ENCODE data around the gene YWHAQ.
A peak's percentile ranks its signal among the peaks of the same experiment; 100 is the strongest.
"Not testable (repeated sequence)": the region's sequence is repeated elsewhere in the genome, so short reads cannot be mapped to it uniquely, and the experiment has no call there.

YWHAQ gene

DNA sequence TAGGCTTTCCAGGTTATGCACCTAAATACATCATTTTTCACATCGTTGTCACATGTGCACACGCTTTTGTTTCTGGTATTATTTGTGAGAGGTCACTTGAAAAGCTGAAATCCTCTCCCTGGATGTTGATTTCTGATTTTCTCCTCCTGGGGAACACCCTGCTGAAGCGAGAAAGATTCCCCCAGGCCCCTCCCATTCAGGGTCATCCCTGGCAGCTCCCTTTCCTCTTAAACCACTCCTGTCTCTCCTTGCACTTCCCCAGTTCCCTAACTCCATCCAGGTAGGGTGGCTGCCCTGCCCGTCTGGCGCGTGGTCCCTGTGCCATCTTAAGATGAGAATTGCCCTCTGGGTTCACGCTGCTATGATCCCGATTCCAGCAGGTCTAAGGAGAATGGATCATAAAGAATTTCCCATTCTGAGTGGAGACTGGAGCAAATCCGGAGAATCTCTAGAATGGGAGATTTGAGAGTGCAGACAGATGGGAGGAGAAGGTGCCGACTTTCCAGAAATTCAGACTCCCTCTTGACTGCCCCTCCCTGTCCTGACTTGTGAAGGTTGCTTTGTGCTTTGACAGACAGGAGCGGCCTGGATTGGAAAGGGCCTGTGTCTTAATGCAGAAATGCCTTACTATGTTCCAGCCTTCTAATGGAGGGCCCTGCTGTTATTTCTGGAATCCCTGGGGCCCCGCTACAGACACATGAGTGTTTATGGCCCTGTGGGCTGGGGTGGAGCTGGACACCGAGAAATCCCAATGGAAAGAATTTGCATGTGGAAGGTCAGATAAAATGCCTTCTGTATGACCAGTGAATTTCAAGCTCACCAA, 1.3 kb upstream of the YWHAQ start:
- DNase-seq = peak; percentile 45

DNA sequence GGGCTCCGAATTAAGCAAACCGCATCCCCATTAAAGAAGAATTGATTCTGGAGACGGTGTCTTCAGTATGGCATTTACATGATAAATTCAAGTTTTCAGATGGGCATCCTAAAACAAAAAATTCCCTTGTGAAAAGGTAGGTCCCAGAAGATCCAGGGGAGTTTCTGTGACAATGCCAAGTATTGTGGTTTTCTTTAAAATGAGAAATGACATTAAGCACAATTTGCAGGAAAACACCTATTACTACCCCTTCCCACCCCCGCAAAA, 689 bp upstream of the YWHAQ start:
- no peak for DNase-seq

DNA sequence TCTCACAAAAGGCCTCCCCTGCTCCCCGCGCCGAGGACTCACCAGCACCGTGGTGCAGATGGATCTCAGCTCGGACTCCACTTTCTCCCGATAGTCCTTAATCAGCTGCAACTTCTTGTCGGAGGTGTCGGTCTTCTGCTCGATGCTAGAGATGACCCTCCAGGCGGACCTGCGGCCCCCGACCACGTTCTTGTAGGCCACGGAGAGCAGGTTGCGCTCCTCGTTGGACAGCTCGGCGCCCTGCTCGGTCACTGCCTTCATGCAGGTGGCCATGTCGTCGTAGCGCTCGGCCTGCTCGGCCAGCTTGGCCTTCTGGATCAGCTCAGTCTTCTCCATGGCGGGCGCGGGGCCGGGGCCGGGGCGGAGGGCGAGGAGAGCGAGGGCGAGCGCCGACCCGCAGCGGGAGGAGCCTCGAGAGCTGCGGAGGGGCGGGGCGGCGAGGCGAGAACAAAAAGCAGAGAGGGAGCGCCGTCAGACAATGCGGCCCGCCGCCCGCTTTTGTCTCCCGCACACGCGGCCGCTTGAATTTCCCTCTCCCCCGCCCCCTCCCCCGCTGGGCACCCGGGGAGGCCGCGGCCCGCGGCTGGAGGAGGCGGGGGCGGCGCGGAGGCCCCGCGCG, 571 bp downstream of the YWHAQ start:
- DNase-seq = peak; percentile 76

DNA sequence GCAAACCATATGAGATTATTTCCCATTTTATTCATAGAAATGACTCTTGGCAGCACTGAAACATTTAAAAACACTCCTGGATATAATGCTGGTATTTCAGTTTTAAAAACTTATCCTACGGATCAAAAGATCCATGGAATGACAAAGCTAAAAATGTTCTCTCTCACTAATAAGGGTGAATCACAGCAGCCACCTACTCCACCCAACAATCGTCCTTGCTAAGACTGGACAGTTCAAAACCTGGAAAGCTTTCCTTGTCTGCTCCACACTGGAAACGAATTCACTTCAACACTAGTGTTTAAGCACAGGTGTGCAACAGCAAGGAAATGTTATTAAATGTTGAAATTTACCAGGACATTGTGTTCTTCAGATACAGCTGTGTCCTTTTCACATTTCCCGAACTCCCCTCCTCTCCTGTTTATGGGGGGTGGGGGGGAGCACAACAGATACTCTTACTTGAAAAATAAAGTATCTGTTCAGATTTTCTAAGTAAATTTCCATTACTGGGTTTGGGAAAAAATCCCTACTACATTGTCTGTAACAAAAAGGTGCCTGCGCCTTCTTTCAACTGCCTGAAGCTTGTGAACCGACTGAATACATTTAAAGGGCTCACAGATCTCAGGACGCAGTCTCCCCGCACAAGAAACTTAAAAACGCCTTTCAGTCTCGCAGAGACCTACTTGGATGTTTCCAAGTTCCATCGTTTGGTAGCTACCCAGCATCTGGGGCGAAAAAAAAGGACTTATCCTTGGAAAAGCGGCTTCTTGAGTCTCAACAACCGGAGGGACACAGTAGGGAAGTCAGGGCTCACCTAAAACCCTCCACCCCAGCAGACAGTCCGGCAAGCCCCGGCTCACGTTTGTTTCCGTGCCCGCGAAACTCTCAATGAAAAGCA, 1.3 kb downstream of the YWHAQ start:
- peak; percentile 63 for DNase-seq

DNA sequence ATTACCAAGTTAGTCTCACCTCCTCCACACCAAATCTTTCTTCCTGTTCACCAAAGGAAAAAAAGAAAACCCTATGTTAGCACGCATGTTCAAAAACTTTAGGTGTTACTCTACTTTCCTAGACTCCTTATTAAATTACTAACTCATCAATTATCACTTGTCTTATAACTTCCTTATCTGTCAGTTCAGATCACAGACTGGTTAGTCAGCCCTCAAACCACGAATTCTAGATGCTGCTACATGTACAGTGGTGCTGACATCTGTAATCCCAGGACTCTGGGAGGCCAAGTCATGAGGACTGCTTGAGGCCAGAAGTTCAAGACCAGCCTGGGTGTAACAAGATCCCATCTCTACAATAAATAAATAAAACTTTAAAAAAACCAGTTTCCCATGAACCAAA, 3.5 kb downstream of the YWHAQ start:
- DNase-seq = peak; percentile 43

DNA sequence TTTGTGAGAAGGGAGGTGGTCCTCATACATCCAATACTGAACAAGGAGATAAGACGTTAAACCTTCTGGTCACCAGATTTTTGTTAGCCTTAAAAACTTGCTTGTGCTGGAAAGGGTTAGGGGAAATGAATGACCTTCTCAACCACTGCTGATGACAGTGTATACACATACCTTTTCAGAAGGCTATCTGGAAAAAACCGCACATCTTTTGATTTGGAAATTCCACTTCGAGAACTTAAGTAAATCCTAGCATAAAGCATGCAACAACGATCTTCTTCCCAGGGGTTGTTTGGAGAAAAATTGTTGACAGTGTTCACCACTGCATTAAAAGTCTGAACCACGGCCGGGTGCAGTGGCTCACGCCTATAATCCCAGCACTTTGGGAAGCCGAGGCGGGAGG, 7.6 kb downstream of the YWHAQ start:
- DNase-seq = no peak

DNA sequence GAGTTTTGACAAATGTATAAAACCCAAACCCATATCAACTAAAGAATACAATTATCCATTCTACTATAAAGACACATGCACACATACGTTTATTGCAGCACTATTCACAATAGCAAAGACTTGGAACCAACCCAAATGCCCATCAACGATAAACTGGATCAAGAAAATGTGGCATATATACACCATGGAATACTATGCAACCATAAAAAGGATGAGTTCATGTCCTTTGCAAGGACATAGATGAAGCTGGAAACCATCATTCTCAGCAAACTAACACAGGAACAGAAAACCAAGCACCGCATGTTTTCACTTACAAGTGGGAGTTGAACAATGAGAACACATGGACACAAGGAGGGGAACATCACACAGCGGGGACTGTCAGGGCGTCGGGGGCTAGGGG, 9.1 kb downstream of the YWHAQ start:
- not testable (repeated sequence) for DNase-seq

DNA sequence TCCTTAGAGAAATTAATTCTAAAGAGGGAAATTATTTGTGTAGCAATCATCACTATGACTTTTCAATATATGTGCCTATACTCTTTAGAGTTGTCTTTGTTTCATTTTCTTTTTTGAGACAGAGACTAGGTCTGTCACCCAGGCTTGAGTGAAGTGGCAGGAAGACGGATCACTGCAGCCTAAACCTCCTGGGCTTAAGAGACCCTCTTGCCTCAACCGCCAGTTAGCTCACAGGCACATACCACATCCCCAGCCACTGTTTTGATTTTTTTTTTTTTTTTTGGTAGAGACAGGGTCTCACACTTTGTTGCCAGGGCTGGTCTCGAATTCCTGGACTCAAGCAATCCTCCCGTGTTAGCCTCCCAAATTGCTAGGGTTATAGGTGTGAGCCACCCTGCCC, 12.4 kb downstream of the YWHAQ start:
- DNase-seq = no peak

DNA sequence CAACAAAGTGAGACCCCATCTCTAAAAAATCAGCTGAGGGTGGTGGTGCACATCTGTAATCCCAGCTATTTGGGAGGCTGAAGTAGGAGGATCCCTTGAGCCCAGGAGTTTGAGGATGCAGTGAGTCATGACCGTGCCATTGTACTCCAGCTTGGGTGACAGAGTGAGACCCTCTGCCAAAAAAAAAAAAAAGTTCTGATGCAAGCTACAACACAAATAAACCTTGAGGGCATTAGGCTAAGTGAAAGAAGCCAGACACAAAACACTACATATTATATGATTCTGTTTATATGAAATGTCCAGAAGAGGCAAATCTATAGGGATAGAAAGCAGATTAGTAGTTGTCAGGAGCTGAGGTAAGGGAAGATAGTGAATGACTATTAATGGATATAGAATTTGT, 13.0 kb downstream of the YWHAQ start:
- DNase-seq = peak; percentile 17

DNA sequence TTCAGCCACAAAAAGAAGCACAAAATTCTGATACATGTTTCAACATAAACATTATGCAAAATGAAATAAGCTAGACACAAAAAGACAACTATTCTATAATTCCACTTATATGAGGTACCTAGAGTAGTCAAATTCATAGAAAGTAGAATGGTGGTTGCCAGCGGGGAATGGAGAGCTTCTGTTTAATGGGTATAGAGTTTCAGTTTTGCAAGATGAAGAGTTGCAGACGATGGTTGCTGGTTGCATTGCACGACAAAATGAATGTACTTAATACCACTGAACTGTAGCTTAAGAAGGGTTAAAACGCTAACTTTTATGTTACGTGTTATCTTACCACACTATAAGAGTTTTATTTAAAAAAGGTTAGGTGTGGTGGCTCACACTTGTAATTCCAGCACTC, 13.5 kb downstream of the YWHAQ start:
- no peak for DNase-seq

DNA sequence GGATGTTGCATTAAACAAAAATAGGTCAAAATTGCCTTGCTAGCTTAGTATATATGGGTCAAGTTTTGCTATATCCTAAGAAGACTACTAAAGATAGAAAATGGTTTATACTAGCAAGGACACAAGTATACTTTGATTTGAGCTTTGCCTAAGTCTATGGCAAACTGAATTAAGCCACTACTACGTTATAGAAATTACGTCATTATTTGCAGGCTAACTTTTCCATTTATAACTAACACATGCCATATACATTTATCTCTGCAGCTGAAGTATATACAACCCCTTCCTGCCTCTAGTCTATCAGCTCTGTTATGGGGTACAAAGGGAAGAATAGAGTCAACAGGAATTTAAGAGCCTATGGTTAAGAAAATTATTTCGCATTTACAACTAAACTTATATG, 16.2 kb downstream of the YWHAQ start:
- no peak for DNase-seq

DNA sequence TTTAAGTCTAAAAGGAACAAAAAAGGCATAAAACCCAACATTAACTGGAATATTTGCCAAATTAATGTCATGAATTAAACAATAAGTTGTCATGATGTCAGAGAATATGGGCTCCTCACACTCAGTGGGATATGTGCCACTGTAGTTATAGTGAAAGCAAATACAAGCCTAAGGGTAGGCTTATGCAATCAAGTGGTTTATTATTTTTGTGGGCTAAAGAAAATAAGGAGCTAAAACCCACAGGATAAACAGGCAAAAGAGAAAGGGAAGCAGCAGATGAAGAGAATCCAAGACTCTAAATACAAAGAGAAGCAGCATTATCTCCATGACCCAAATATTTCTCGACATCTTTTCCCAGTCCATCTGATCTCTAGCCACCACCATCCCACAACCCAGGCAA, 17.5 kb downstream of the YWHAQ start:
- DNase-seq = peak; percentile 90

DNA sequence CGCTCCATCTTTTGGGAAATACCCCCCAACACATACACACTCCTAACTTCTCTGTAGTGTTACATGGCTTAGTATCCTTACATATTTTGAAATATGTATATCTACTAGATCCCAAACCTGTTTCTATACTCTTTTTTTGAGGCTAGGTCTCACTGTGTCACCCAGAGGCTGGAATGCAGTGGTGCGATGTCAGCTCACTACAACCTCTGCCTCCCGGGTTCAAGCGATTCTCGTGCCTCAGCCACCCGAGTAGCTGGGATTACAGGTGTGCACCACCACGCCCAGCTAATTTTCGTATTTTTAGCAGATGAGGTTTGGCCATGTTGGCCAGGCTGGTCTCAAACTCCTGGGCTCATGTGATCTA, 19.3 kb downstream of the YWHAQ start:
- DNase-seq = not testable (repeated sequence)

DNA sequence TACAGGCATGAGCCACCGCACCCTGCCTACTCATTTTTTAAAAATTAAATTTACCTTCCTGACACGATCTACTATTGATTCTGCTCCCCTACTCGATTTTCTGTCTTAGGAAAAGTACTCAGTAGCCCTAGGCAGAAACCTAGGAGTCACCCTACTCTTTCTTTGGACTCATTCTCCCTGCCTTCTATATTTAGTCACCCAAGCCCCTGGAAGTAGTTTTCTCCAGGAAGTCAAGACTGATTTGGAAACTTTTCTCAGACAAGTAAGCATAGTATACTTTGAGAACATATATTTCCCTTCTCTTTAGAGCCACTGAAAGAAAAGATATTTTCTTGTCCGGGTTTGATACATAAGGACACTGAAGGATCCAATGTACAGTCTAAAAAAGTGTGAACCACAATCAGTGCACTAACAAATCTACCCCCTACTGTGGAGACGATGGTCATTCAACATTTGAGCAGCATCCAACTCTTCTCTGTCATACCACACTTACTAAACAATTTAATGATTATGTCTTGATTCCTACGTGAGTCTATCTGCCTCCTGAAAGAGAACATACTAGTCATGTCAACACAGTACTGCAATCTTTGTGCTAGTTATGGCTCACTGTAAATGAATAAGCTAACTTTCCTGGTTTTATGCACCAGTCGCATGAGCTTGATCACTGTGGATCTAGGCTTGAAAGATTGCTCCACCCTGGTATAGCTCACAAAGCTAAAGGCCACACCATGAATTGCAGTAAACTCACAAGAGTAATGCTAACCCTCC, 19.8 kb downstream of the YWHAQ start:
- DNase-seq = no peak

DNA sequence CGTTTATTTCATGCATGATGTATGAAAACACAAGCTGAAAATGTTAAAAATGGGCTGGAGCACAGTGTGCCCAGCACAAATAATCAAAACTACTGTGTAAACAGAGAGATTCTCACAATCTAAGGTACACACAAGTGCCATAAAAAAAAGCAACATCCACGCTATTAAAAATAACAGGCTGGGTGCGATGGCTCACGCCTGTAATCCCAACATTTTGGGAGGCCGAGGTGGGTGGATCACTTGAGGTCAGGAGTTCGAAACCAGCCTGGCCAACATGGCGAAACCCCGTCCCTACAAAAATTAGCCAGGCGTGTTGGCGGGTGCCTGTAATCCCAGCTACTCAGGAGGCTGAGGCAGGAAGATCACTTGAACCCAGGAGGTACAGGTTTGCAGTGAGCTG, 22.3 kb downstream of the YWHAQ start:
- not testable (repeated sequence) for DNase-seq

DNA sequence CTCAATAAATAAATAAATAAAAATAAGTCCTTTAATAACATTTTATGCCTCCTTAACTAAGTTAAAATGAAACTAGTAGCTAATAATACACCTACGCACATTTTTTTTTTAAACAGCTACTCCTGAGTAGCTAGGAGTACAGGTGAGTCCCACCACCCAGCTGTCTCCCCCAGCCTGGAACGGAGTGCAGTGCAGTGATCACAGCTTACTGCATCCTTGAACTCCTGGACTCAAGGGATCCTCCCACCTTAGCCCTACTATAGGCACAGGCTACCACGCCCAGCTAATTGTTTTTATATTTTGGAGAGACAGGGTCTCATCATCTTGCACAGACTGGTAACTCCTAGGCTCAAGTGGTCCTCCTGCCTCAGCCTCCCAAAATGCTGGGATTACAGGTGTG, 28.4 kb downstream of the YWHAQ start:
- DNase-seq = no peak

DNA sequence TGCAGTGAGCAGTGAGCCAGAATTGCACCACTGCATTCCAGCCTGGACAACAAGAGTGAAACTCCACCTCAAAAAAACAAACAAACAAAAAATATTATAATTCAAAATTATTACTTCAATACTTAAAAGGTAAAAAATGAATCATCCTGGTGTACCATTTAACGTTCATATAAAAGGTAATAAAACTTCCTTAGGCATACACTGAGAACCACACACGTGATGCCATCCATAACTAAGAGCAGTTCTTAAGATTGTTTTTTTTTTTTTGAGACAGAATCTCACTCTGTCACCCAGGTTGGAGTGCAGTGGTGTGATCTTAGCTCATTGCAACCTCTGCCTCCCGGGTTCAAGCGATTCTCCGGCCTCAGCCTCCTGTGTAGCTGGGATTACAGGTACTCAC, 29.4 kb downstream of the YWHAQ start:
- no peak for DNase-seq

DNA sequence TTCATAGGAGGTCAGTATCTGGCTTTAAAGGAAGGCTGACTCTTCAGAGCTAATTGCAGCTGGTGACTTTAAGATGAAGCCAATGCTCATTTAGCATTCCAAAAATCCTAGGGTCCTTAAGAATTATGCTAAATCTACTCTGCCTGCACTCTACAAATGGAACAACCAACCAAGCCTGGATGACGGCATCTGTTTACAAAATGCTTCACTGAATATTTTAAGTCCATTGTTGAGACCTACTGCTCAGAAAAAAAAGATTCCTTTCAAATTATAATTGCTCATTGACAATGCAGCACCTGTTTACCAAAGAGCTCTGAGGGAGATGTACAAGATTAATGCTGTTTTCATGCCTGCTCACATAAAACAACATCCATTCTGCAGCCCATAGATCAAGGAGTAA, 31.4 kb downstream of the YWHAQ start:
- no peak for DNase-seq

DNA sequence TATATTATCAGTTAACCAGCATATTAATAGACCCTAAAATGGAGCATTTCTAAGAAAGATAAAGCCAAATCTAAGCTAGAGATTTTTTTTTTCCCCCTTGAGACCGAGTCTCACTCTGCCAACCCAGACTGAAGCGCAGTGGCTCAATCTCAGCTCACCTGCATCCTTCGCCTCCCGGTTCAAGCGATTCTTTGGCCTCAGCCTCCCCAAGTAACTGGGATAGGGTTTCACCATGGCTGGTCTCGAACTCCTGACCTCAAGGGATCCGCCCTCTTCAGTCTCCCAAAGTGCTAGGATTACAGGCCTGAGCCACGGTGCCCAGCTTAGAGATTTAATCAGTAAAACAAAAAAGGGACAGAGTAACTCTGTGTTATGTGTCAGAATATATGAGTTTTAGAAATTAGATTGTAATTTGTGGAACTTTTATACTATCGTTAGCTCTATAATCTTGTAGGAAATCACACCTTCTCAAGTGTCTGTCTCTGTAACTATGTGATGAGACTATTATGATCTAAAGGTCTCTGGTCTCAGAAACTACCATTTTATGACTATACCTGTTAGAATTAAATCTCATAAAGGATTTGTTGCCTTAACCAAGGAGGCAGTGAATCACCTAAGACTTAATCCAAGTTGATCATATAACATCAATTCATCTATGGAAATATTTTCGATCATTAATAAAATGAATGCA, 34.0 kb downstream of the YWHAQ start:
- no peak for DNase-seq

DNA sequence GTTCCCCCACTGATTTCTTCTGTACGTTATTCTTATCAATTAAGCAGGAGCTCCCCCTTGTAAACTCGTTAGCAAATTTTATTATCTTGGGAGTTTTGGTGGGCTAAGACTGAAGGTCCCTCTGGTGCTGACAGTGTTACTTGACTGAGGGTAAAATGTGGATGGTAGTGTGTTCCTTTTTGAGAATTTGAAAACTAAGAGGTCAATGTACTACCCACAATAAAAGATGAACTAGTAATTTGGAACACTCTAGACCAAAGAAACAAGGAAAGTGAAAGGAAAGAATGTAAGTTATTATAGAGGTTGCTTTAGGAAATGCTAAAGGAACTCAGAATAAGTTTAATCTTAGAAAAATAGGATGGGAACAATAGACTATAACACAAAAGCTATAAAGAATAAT, 35.1 kb downstream of the YWHAQ start:
- no peak for DNase-seq

DNA sequence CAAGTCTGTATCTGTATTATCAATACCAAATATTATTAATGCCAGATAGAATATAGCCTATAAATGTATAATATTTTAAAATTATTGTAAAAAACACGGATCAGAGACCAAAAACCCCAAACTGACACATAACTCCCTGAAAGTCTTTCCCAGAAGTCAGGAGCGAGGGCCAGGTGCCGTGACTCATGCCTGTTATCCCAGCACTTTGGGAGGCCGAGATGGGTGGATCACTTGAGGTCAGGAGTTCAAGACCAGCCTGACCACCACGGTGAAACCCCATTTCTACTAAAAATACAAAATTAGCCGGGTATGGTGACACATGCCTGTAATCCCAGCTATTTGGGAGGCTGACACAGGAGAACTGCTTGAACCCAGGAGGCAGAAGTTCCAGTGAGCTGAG, 35.5 kb downstream of the YWHAQ start:
- DNase-seq = not testable (repeated sequence)

DNA sequence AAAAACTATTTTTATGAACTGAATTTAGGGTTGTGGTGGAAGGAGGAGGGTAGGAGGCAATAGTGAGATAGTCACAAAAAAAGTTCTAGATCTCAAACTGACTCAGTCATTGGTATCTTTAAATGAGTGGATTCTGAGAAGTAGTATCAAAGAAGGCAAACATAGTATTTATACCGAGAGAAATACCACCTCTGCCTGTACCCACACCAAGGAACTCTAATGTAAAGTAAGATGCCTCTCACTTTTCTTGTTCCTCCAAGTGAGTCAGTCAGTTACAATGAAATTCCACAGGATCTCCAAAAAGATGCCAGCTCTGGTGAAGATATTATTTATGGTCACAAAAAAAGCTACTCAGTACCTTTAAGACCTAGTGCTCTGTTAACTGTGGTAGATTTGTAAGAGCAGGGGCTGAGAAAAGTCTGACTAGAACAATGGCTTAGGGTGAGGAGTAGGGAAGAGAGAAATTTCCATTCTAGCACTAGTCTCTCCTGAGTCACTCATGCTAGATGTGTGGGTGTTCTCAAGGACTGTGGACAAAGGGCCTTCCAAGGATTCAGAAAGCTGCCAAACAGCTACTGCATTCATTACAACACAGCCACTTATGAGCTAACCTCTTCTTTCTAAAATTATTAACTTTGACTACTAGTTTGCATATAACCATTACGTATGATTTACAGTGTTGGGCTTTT, 36.3 kb downstream of the YWHAQ start:
- peak; percentile 50 for DNase-seq

Measured in fibroblast of skin of back (primary cell).